ENCODE results near the gene CALN1.

CALN1 gene

DNA sequence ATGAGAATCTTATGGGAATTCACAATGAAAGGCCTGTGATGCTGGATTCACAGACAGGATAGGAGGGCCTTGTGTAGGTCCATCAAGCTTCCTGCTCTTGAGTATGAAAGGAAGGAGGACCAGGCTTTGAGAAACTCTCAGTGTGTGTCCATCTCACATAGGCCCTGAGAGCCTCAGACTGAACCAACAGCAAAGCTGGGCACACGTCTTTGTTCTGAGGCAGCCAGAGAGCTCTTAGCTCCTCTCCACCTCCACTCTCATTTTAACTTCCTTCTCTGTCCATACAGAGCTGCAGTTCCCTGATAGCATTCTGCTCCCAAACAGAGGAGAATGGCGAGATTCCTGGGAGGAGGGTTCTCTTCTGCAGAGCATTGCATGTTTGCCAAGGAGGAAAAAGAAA, 515.6 kb downstream of the CALN1 start:
- in situ Hi-C loops (cut with MboI; ENCODE audit: low sequenced_read_pairs), result no loop called here

DNA sequence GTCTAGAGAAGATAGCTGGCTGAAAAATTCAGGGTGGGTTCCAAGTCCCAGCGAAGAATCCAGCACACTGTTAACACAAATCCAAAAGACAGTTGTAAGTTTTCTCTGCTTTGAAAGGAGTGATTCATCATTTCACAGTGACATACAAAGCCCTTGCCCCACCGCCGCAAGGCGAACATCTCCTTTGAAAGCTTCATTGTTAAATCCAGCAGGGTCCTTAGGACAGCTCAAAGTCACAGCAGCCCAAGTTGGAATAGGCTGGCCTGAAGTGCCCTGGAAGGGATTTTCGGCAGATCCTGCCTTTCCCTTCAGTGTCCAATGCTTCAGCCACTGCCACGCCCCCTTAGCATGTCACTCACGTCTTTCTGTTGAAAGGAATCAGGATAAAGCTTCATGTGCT, 526.1 kb downstream of the CALN1 start:
- in situ Hi-C loops (cut with MboI; ENCODE audit: low sequenced_read_pairs), result no loop called here

DNA sequence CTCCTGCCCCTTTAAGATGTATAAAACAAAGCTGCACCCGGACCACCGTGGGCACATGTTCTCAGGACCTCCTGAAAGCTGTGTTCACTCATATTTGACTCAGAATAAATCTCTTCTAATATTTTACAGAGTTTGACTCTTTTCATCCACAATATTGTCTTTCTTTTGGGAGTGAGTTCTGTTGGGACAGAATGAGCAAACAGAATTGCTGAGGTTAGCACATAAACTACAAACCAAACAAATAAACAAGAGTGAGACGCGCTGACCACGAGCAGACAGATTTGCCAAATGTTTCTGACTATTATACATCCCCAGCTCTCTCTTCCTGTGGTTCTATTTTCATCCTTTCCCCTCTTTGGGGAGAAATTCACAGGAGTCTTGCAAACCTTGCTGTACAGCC, 526.7 kb downstream of the CALN1 start:
- in situ Hi-C loops (cut with MboI; ENCODE audit: low sequenced_read_pairs), result no loop called here

DNA sequence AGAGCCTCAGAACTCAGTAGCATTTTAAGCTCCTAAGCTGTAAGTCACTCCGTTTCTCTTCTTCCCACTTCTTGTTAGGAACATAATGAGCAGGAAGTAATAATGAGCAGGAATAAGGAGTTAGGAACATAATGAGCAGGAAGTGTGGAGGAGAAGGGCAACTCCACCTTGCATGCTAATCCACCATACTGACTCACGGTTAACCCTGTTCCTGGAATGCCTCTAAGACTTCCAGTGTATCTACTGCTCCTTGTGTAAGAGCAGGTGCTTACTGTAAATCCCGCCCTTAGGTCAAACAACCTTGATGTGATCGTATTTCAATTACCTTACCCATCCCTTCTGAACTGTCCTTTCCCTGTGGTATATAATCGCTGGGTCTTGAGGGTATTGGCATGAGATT, 528.7 kb downstream of the CALN1 start:
- in situ Hi-C loops (cut with MboI; ENCODE audit: low sequenced_read_pairs), result no loop called here

DNA sequence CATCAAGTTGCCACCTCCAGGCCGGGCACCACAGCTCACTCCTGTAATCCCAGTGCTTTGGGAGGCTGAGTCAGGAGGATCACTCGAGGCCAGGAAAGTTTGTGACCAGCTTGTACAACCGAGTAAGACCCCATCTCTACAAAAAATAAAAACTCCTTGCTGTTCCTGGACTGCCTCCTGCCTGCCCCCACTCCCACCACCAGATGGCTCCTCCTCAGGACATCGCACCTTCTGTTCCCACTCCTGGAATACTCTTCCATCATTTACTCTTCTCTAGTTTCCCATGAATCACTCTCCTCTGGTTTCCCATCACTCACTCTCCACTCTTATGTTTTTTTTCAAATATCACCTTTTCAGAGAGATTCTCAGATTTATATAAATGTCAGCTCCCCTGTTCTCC, 540.7 kb downstream of the CALN1 start:
- in situ Hi-C loops (cut with MboI; ENCODE audit: low sequenced_read_pairs), result no loop called here

DNA sequence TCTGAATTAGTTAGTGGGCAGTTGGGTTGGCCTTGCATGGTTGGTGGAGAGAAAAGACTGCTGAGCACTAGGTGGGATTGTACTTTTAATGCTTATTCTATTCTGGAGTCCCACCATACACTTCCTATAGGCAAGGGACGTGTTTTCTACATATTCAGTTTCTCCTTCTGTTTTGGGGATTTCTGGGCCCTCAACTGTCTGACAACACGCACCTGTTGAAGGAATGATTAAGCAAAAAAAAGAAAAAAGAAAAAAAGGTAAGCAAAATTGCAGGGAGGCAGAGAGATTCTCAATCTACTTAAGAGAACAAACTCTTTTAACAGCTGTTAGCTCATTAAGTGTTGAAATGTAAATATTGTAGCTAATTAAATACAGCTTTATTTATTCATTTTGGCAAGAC, 541.3 kb downstream of the CALN1 start:
- in situ Hi-C loops (cut with MboI; ENCODE audit: low sequenced_read_pairs), result no loop called here

DNA sequence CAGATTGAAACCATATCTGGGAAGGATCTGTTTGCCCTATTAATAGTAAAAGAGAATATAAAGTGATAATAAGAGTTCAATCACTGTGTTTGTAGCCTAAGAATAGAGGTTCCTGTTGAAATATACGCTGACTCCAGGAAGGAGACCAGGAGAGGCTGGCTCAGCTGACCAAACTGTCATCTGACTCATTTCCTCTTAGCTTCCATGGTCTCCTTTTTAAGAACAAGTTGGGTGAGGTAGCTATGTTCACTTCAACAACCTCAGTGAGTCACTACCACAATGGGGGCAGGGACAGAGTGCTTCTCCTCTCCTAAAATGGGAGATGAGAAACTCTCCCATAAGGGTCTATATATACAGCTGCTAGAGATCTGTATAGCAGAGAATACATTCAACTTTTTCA, 543.3 kb downstream of the CALN1 start:
- in situ Hi-C loops (cut with MboI; ENCODE audit: low sequenced_read_pairs), result no loop called here

DNA sequence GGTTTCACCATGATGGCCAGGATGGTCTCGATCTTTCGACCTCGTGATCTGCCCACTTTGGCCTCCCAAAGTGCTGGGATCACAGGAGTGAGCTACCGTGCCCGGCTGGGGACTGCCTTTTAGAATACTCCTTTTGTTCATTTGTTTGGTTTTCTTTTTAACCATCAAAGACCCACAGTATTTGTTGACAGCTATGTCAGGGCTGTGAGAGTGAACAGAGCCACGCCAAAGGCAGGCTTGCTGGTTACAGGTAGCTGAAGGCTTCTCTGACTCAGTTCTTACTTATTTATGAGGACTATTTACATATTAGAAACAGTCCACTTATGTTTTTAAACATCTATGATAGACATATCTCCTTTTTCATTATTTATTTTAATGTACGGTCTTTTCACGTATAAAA, 544.5 kb downstream of the CALN1 start:
- in situ Hi-C loops (cut with MboI; ENCODE audit: low sequenced_read_pairs), result no loop called here

DNA sequence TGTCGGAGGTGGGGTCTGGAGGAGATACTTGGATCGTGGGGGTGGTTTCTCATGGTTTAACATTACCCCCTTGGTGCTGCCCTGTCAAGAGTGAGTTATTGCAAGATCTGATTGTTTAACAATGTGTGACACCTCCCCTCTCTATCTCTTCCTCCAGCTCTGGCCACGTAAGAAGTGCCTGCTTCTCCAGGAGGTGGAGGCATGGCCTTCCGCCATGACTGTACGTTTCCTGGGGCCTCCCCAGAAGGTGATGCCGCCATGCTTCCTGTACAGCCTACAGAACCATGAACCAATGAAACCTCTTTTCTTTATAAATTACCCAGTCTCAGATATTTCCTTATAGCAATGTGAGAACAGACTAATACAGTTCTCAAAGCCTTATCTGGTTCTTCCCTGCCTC, 547.0 kb downstream of the CALN1 start:
- in situ Hi-C loops (cut with MboI; ENCODE audit: low sequenced_read_pairs), result no loop called here

DNA sequence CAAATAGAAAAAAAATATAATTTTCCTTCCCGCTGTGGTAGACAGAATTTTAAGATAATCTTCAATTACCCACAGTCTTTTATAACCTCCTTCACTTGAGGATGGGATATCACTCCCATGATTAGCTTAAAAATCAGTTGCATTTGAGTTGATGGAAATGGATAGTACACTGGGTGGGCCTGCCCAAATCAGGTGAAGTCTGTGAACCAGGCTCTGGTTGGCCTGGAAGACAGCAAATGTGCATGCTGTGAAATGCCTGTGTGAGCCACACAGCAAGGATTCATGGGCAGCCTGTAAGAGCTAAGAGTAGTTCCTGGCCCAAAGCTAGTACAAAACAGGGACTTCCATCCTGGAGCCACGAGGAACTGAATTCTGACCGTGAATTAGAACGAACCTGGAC, 548.0 kb downstream of the CALN1 start:
- in situ Hi-C loops (cut with MboI; ENCODE audit: low sequenced_read_pairs), result no loop called here

DNA sequence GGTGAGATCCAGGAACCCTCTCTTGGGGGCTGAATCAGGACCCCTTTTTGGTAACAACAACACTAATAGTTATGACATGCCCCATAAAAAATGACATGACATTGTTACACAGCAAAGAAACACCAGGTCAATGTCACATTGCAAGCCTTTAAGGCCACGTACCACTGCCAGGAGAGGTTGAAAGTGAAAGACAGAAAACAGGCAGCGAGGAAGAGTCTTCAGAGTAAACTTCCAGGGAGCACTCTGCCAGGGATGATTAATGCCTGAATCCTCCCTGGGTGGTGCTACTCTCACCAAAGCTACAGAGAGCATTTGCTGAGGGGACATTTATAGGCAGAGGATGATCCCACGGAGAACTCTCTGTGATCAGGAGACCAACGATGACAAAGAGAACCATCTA, 551.6 kb downstream of the CALN1 start:
- in situ Hi-C loops (cut with MboI; ENCODE audit: low sequenced_read_pairs), result no loop called here

DNA sequence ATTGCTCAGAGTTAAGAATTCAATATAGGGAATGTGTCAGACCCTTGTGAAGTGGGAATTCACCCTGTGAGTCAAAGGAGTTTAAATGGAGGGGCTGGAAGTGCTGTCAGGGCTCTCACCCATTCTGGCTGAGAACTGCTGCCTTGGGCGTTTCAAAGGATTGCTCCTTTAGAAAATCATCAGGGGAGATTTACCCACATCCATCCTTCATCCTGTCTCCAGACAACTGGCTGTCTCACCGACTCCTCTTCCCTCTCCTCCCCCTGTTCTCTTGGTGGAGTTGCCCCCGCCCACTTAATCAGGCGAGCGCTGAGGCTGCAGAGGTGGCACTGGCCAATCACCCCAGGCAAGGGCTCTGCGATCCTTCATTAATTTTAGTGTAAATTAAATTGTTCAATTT, 554.8 kb downstream of the CALN1 start:
- in situ Hi-C loops (cut with MboI; ENCODE audit: low sequenced_read_pairs), result no loop called here

DNA sequence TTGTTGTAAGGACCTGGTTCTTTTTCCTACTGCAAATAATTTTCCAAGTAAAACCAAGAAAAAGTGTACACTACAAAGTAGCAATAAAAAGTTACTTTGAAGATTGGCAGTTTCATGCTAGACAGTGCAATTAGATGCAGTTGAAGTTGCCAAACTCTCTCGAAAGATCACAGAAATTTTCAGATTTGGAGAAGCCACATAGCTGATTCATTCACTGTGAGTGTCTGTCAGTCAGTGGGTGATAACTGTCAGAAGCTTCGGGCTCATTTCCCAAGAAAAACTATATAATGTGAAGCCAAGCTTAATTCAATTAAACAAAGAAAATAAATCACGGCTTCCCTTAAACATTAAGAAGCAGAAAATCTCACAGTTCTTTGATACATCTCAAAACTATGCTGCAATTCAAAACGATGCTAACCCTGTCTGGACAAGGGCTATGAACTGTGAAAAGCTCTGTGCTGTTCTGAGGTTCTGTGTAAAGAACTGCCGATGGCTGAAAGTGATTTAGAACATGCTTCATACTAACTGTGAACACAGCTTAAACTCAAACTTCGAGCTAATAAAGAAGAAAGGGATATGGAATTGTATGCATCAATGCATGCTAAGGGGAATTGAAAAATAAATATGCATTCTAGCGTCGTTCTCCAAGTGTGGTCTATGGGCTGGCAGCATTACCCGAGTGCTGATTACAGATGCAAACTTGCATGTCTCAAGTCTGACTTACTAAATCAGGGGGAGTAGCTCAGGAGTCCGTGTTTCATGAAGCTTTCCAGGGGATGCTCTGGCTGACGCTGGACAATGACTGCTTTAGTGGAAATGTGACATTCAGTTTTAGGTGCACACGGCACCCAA, 557.4 kb downstream of the CALN1 start:
- in situ Hi-C loops (cut with MboI; ENCODE audit: low sequenced_read_pairs), result no loop called here

DNA sequence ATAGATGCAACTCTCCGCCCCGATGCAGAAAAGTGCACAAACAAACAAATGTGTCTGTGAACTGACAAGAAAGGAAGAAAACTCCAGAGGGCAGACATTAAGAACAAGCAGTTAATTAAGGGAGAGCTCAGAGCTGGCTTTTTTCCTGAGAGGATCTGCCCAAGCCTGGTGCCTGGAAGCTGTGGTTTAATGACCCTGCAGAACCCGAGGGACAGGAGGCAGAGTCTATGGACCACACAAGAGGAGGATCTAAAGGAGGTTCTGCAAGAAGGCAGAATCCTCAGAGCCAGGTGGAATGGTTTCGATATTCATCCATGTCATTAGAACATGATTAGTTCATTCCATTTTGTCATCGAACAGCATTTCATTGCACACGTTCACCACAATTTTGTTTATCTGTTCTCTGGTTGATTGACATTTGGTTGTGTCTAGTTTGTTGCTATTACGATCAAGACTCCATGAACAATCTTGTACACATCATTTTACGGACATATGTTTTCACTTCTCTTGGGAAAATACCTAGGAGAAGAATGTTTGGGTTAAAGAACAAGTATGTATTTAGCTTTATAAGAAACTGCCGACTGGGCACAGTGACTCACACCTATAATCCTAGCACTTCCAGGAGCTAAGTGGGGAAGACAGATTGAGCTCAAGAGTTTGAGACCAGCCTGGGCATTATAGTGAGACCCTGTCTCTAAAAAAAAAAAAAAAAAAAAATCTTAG, 560.2 kb downstream of the CALN1 start:
- in situ Hi-C loops (cut with MboI; ENCODE audit: low sequenced_read_pairs), result no loop called here

DNA sequence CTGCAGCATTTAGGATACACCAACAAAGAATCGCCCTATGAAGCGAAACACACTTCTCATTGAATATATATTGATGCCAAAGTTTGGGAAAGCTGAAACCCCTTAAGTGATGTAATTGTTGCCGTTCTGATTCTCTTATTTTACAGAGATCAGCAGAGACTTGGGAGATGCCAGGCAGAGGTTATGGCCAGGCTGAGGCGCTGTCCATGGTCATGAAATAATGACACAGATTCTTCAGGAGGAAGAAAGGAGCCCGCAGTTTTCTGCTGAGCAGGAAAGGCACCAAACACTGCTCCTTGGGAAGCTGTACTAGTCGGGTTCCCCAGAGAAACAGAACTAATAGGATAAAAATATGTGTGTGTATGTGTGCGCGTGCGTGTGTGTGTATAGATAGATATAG, 566.0 kb downstream of the CALN1 start:
- in situ Hi-C loops (cut with MboI; ENCODE audit: low sequenced_read_pairs), result no loop called here

DNA sequence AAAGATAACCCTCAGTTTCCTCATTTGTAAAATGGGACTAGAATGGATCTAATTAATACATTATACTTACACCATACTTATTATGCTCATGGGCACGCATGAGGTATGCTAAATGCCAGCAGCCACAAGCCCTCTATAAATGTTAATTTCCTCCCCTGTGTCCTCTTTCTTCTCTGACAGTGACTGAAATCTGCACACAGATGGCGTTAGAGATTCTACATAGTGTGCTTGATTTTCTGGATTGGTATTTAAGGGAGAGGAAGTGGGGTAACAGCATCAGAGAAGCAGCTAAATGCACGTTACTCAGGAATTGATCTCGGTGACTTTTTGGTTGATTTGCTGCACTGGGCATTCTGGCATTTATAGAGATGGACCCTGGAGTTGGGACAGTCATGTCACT, 568.5 kb downstream of the CALN1 start:
- in situ Hi-C loops (cut with MboI; ENCODE audit: low sequenced_read_pairs), result no loop called here

DNA sequence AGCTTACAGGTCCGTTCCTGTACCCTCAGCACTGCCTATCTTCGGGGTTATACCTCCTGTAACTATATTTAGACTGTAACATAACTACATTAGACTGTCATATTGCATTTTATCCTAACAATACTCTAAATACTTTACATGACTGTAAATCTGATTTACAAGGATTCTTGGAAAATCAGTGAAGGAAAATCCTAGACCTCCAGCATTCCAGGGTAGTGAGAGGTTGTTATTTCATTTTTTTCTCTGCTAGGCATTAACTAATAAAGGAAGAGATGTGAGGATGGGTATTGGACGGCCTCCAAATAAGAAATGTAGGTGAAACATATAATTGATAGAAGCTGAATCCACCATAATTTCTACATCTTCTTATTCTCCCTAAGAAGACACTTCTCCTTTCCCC, 569.4 kb downstream of the CALN1 start:
- in situ Hi-C loops (cut with MboI; ENCODE audit: low sequenced_read_pairs), result no loop called here

DNA sequence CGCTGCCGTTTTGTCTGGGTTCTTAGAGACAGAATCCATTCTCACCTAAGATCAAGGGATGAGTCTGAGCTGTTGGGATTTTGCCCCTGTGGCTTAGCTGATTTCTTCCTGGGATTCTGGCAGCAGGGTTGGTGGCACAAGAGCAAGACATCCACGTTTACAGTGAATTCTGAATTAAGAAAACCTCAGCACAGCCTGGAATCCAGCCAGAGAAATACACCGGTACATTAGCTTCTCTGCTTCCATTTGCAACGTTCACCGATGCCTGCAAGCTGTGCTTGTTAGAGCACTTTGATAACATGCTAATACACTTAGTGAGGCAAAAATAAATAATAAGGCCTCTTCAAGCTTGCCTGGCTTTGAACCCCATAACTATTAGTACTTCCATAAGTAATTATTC, 569.8 kb downstream of the CALN1 start:
- in situ Hi-C loops (cut with MboI; ENCODE audit: low sequenced_read_pairs), result no loop called here

DNA sequence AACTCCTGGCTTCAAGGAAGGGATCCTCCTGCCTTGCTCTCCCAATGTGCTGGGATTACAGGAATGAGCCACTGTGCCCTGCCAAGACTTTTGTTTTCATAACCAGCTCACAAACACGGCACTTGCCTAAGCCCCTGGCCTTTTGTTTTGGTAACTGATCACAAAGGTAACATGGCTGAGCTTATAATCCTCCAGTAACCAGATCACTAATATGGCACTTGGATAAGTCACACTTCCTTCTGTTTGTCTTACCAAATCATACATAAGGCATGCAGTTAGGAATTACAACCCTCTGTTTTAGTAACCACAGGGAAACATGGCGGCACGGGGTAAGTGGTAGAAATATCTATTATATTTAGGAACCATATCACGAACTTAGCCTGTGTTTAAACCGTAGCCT, 577.1 kb downstream of the CALN1 start:
- in situ Hi-C loops (cut with MboI; ENCODE audit: low sequenced_read_pairs), result no loop called here

DNA sequence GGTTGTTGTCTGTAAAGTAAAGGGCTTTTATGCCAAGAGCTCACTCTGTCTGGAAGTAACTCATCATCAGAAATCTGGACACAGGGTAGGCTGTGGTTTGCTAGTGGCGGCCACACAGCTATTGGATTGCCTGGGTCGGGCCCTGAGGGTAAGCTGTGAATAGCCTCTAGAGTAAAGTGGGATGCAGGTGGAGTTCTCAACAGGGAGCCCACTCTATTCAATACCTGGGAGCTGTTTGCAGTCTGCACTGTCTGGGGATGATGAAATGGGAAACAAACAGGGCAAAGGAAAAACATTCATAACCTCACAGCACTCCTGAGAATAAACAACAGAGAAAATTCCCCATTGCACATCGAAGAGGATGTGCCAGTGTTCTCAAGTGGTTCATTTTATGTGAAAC, 582.6 kb downstream of the CALN1 start:
- in situ Hi-C loops (cut with MboI; ENCODE audit: low sequenced_read_pairs), result no loop called here

DNA sequence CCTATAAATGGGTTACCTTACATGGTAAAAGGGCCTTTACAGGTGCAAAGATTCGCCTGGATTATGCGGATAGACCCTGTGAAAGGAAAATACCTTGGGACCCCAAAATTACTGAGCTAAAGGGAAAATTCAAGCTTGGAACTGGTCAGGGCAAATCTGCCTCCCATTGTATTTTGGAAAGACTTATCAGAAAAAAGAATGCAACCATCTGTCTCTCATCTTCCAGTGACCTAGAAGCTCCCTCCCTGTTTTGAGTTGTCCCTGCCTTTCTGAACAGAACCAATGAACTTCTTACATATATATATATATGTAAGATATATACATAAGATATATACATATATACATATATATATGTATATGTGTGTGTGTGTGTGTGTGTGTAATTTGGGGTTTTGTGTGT, 583.8 kb downstream of the CALN1 start:
- in situ Hi-C loops (cut with MboI; ENCODE audit: low sequenced_read_pairs), result no loop called here

DNA sequence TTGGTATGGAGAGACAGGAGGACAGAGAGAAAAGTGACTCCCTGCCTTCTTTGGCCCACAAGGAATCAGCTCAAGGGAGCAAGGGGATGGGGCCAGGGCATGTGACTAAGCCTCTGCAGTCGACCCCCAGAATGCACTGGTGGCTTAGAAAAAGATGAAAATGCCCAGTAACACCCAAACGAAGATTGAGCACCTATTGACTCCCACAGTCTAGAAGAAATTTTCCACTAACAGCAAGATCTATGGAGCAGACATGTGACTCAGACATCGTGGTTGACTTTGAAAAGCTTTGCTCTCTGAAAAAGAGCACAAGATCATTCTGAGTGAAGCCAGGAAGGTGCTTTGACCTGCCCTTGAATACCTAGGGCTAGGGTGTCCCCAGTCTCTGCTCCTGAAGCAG, 586.0 kb downstream of the CALN1 start:
- in situ Hi-C loops (cut with MboI; ENCODE audit: low sequenced_read_pairs), result no loop called here
